ENCODE measurements around the gene DCAF6.

DNA sequence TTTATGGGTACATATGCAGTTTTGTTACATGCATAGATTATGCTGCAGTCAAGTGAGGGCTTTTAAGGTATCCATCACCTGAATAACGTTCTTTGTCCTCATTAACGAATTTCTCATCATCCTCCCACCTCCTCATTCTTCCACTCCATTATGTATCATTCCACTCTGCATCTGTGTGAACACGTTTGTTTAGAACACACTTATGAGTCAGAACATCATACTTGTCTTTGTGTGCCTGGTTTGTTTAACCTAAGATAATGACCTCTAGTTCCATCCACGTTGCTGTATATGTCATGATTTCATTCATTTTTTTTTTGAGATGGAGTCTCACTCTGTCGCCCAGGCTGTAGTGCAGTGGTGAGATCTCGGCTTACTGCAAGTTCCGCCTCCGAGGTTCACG lies 7.1 kb downstream of the DCAF6 start:
- no peak for TF ChIP-seq POLR2AphosphoS5 (IDR thresholded peaks at IDR 0.05)
- TF ChIP-seq, protein P1, sequence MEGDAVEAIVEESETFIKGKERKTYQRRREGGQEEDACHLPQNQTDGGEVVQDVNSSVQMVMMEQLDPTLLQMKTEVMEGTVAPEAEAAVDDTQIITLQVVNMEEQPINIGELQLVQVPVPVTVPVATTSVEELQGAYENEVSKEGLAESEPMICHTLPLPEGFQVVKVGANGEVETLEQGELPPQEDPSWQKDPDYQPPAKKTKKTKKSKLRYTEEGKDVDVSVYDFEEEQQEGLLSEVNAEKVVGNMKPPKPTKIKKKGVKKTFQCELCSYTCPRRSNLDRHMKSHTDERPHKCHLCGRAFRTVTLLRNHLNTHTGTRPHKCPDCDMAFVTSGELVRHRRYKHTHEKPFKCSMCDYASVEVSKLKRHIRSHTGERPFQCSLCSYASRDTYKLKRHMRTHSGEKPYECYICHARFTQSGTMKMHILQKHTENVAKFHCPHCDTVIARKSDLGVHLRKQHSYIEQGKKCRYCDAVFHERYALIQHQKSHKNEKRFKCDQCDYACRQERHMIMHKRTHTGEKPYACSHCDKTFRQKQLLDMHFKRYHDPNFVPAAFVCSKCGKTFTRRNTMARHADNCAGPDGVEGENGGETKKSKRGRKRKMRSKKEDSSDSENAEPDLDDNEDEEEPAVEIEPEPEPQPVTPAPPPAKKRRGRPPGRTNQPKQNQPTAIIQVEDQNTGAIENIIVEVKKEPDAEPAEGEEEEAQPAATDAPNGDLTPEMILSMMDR (IDR thresholded peaks at IDR 0.05) = no peak
- TF ChIP-seq POLR2A (IDR thresholded peaks at IDR 0.05) = no peak
